Left ventricle myocardium inferior (tissue), 1 donor: ENCODE measurements around the gene MTMR3. TPM values are rescaled to one million over a fixed set of nuclear protein-coding genes. Genes with fewer than 3 reads are reported as not detected.

Source experiments
- DNase-seq: peaks from one replicate; pipeline ENCODE4 v3.0.0-alpha.2; 2020
- H3K27ac ChIP-seq: fragments of 200-600 bp; replicated peaks from 2 replicates; pipeline ENCODE4 v1.8.0; 2021
- H3K27me3 ChIP-seq: fragments of 200-600 bp; 2 replicates; pipeline ENCODE4 v1.8.0; 2021; ENCODE audit warnings: low read depth
- H3K36me3 ChIP-seq: fragments of 200-600 bp; 2 replicates; pipeline ENCODE4 v1.8.0; 2021
- H3K4me1 ChIP-seq: fragments of 200-600 bp; 2 replicates; pipeline ENCODE4 v1.8.0; 2021
- H3K4me3 ChIP-seq: fragments of 200-600 bp; 2 replicates; pipeline ENCODE4 v1.8.0; 2021; ENCODE audit warnings: mild to moderate bottlenecking, moderate library complexity
- H3K9me3 ChIP-seq: fragments of 200-600 bp; replicated peaks from 2 replicates; pipeline ENCODE4 v1.8.0; 2021
- intact Hi-C: fragments of 100-400 bp; cut with micrococcal nuclease; formaldehyde crosslinking; loops from one replicate; pipeline ENCODE4 v1.11.0; 2022
- total RNA-seq: library from RNA; stranded (reverse); fragmentation: NEBNext Ultra II Directional; extraction: Animal tissue kit (Norgen Biotek cat#: 25700); gene quantifications from one replicate; pipeline ENCODE4 v1.2.1, GENCODE V29; 2021
- TF ChIP-seq, protein P1 (sequence below): fragments of 200-600 bp; IDR thresholded peaks from 2 replicates; pipeline ENCODE4 v1.8.0; 2021; ENCODE audit warnings: antibody characterized with exemption, mild to moderate bottlenecking, borderline replicate concordance
- donor health status: DM: no; HTN: yes; CAD: no; lungs with severe emphysema.

The MTMR3 gene
- total RNA-seq, 1 donor from 2014 or later = 31.3 TPM

DNA sequence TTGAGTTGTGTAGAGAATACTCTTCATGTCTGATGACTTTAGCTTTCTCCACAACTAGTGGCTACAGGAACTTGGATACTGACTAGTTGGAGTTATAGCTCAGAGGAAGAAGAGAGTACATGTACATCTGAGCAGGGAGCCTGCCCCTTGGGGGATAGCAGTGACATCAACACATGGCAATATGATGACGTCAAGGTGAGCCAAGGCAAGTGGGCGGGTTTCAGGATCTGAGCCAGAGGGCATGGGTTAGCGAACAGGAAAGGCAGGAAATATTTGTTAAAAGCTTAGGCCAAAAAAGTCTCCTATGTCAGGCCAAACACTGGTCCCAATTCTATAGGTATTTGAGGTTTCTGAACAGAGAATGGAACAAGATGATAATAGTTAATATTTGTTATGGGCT, 155.2 kb downstream of the MTMR3 start:
- Histone ChIP-seq H3K4me3 (no peak overlapping the region), H3K27ac (no peak overlapping the region), H3K4me1 (no peaks in the 10 kb centered on the region), H3K36me3 (no peaks in the 10 kb centered on the region), H3K27me3 (no peaks in the 10 kb centered on the region), H3K9me3 (no peaks in the 10 kb centered on the region)
- intact Hi-C loops = no loop called here
- no peak for DNase-seq
- TF ChIP-seq, protein P1, sequence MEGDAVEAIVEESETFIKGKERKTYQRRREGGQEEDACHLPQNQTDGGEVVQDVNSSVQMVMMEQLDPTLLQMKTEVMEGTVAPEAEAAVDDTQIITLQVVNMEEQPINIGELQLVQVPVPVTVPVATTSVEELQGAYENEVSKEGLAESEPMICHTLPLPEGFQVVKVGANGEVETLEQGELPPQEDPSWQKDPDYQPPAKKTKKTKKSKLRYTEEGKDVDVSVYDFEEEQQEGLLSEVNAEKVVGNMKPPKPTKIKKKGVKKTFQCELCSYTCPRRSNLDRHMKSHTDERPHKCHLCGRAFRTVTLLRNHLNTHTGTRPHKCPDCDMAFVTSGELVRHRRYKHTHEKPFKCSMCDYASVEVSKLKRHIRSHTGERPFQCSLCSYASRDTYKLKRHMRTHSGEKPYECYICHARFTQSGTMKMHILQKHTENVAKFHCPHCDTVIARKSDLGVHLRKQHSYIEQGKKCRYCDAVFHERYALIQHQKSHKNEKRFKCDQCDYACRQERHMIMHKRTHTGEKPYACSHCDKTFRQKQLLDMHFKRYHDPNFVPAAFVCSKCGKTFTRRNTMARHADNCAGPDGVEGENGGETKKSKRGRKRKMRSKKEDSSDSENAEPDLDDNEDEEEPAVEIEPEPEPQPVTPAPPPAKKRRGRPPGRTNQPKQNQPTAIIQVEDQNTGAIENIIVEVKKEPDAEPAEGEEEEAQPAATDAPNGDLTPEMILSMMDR = no peak

DNA sequence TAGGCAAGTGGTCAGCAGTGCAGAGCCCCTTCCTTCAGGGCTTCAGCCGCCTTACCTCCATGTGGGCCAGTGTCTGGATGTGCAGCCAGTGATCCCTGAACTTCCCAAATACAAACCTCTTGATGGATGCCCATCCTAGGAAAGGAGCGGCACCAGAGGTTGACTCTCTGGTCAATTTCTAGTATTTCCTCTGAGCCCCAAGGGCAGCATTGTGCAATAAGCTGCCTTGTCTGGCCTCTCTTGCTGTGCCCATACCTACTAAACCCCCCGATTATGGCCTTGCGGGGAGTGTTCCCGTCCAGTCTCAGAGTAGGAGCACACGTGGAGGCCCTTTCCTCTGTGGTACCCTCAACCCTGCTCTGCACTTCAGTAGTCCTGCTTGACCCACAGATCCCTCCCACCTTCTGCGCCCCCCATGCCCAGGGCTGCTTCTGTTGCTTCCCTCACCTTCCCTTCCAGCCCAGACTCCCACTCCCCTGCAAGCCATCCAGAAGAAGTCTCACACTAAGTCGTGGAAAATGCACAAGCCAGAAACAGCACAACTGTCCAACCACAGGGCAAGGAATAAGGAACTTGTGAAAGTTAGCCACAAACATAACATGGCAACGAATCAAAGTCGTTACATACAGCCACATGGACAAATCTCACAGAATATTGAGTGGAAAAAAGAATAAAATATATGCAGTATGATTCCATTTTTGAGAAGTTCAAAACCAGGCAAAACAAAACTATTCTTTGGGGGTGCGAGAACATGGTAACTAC, 157.7 kb downstream of the MTMR3 start:
- intact Hi-C loops = no loop called here
- Histone ChIP-seq H3K27me3 (no peaks in the 10 kb centered on the region), H3K27ac (no peak overlapping the region), H3K4me3 (no peak overlapping the region), H3K36me3 (no peaks in the 10 kb centered on the region), H3K9me3 (no peaks in the 10 kb centered on the region), H3K4me1 (no peaks in the 10 kb centered on the region)
- DNase-seq = no peak
- TF ChIP-seq, protein P1 = no peak

DNA sequence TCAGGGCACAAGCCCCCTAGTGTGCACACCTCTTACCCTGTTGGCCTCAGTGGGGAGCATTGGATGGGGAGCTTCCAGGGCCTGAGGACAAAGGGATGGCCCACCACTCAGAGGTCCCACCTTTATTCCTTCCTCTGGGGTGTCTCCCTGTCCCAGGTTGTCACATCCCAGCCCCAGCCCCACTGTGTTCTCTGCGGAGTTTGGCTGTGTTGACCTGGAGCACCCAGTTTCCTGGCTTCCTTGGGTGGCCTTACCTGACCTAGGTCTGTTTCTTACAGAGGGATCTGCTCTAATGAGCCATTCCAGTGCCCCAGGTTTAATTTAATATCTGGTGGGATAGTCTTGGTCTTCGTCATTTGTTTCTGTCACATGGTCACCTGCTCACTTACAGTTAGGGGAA, 158.5 kb downstream of the MTMR3 start:
- DNase-seq = no peak

DNA sequence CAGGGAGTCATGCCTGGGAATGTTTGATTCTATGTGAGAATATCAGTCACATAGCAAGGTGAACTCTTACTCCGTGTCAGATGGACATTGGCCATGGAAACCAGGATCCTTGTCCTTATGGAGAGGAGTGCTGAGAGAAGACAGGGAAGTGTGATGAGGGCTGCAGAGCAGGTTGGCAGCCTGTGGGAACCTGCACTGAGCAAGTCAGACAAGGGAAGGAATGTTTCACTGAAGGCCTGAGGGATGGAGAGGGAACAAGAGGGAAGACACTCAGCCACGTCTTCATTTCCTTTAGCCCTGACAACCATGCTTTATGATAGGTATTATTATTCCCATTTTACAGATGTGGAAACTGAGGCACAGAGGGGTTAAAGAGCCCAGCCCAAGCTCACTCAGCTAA, 158.9 kb downstream of the MTMR3 start:
- no peaks in the 10 kb centered on the region for H3K4me1 ChIP-seq
- no peaks in the 10 kb centered on the region for H3K27me3 ChIP-seq
- no peak overlapping the region for H3K4me3 ChIP-seq
- no peaks in the 10 kb centered on the region for H3K36me3 ChIP-seq
- TF ChIP-seq, protein P1 = no peak
- no peak for DNase-seq
- no peak overlapping the region for H3K27ac ChIP-seq
- H3K9me3 ChIP-seq = no peaks in the 10 kb centered on the region
- intact Hi-C loops = no loop called here

More for the DNA sequence above, 158.5 kb downstream of the MTMR3 start:
- no peak overlapping the region for H3K4me3 ChIP-seq
- H3K36me3 ChIP-seq = no peaks in the 10 kb centered on the region
- no peak overlapping the region for H3K27ac ChIP-seq
- intact Hi-C loops = no loop called here
- TF ChIP-seq, protein P1 = no peak
- no peaks in the 10 kb centered on the region for H3K9me3 ChIP-seq
- H3K4me1 ChIP-seq = no peaks in the 10 kb centered on the region
- no peaks in the 10 kb centered on the region for H3K27me3 ChIP-seq

DNA sequence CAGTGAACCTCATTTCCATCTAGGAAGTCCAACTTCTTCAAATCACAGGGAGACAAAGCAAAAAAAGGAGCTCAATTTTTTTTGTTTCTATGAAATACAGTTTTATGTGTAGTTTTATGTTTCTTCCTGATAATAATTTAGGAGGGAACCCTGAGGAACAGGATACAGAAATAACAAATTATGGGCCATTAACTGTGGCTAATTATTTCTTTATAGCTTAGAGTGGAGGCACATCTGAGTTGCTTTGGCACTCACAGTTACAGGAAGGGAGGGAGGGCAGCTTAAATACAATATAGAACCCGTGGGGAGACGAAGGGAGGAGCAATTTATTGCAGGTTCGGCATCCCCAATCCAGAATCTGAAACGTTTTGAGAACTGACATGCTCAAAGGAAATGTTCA, 160.2 kb downstream of the MTMR3 start:
- Histone ChIP-seq H3K27ac (no peak overlapping the region), H3K4me3 (no peak overlapping the region), H3K27me3 (no peaks in the 10 kb centered on the region), H3K4me1 (no peaks in the 10 kb centered on the region), H3K36me3 (no peaks in the 10 kb centered on the region), H3K9me3 (no peaks in the 10 kb centered on the region)
- intact Hi-C loops = no loop called here
- no peak for DNase-seq
- TF ChIP-seq, protein P1 = no peak
